Measurements from ENCODE around the gene DSC3.

DNA sequence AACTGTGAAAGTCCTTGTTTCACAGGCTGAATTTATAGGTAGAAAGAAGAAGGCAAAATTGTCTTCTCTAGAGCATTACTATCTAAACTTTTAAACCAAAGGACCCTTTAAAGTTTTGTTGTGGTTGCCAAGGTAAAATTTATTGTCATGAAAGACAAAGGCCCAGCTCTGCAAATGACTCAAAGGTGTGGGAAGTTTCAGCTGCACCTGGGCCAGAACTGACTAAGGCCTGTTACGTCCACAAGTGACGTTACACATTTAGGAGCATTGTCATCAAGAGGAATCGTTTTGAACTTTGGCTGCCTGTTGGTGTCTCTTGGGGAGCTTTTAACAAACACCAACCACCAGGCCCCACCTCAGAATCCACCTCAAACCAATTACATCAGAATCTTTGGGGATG lies 8.1 kb upstream of the DSC3 start:
- TF ChIP-seq EZH2phosphoT487 (IDR thresholded peaks at IDR 0.05; ENCODE audit: borderline replicate concordance): no peak
- TF ChIP-seq, protein P1, sequence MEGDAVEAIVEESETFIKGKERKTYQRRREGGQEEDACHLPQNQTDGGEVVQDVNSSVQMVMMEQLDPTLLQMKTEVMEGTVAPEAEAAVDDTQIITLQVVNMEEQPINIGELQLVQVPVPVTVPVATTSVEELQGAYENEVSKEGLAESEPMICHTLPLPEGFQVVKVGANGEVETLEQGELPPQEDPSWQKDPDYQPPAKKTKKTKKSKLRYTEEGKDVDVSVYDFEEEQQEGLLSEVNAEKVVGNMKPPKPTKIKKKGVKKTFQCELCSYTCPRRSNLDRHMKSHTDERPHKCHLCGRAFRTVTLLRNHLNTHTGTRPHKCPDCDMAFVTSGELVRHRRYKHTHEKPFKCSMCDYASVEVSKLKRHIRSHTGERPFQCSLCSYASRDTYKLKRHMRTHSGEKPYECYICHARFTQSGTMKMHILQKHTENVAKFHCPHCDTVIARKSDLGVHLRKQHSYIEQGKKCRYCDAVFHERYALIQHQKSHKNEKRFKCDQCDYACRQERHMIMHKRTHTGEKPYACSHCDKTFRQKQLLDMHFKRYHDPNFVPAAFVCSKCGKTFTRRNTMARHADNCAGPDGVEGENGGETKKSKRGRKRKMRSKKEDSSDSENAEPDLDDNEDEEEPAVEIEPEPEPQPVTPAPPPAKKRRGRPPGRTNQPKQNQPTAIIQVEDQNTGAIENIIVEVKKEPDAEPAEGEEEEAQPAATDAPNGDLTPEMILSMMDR (IDR thresholded peaks at IDR 0.05 in 2 of 3, conservative IDR thresholded peaks at IDR 0.05 in 1 of 3; ENCODE audit: borderline replicate concordance in 1 of 3, insufficient read depth in 1 of 3, low read depth in 2 of 3, low read length in 2 of 3): no peak
- TF ChIP-seq RAD21 (IDR thresholded peaks at IDR 0.05; ENCODE audit: low read depth): no peak
- no peak for TF ChIP-seq POLR2AphosphoS5 (IDR thresholded peaks at IDR 0.05; ENCODE audit: low read depth, low read length)
- TF ChIP-seq POLR2A (IDR thresholded peaks at IDR 0.05; ENCODE audit: borderline replicate concordance, extremely low read depth, insufficient read depth, insufficient read length): no peak
- TF ChIP-seq, protein P2, sequence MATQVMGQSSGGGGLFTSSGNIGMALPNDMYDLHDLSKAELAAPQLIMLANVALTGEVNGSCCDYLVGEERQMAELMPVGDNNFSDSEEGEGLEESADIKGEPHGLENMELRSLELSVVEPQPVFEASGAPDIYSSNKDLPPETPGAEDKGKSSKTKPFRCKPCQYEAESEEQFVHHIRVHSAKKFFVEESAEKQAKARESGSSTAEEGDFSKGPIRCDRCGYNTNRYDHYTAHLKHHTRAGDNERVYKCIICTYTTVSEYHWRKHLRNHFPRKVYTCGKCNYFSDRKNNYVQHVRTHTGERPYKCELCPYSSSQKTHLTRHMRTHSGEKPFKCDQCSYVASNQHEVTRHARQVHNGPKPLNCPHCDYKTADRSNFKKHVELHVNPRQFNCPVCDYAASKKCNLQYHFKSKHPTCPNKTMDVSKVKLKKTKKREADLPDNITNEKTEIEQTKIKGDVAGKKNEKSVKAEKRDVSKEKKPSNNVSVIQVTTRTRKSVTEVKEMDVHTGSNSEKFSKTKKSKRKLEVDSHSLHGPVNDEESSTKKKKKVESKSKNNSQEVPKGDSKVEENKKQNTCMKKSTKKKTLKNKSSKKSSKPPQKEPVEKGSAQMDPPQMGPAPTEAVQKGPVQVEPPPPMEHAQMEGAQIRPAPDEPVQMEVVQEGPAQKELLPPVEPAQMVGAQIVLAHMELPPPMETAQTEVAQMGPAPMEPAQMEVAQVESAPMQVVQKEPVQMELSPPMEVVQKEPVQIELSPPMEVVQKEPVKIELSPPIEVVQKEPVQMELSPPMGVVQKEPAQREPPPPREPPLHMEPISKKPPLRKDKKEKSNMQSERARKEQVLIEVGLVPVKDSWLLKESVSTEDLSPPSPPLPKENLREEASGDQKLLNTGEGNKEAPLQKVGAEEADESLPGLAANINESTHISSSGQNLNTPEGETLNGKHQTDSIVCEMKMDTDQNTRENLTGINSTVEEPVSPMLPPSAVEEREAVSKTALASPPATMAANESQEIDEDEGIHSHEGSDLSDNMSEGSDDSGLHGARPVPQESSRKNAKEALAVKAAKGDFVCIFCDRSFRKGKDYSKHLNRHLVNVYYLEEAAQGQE (IDR thresholded peaks at IDR 0.05; ENCODE audit: low read depth): no peak
- TF ChIP-seq JUND (IDR thresholded peaks at IDR 0.05): no peak
